Mucosa of descending colon (tissue), 3 donors: ENCODE data around the gene IKBKE. TPM values are rescaled to one million over a fixed set of nuclear protein-coding genes. Genes with fewer than 3 reads are reported as not detected.

ENCODE experiments used
- ATAC-seq: fragments of 200-7000 bp; cut with Tn5 transposase; one replicate; pipeline ENCODE4 v1.9.1; 2020; ENCODE audit warnings: mild to moderate bottlenecking, moderate library complexity
- DNase-seq, 3 donors: peaks; one replicate each; pipeline ENCODE4 v3.0.0-alpha.2; 2020
- H3K36me3 ChIP-seq: fragments of 200-600 bp; one replicate; pipeline ENCODE4 v1.8.0; 2021; ENCODE audit warnings: low read depth, mild to moderate bottlenecking
- H3K4me1 ChIP-seq: fragments of 200-600 bp; one replicate; pipeline ENCODE4 v1.8.0; 2021; ENCODE audit warnings: low read depth, mild to moderate bottlenecking
- H3K4me3 ChIP-seq: fragments of 200-600 bp; one replicate; pipeline ENCODE4 v1.8.0; 2021; ENCODE audit warnings: mild to moderate bottlenecking
- H3K9me3 ChIP-seq: fragments of 200-600 bp; one replicate; pipeline ENCODE4 v1.8.0; 2021; ENCODE audit warnings: mild to moderate bottlenecking
- intact Hi-C, 2 donors: fragments of 100-400 bp; cut with DNase I in 1 of 2; cut with micrococcal nuclease in 1 of 2; formaldehyde crosslinking; loops; one replicate each; pipeline versions ENCODE4 v1.11.0 to v1.11.1; 2022; cut with DNase I, micrococcal nuclease
- total RNA-seq, 3 donors: library from RNA; stranded (reverse); fragmentation: NEBNext Ultra II Directional in 2 of 3; extraction: Animal tissue kit (Norgen Biotek cat#: 25700) in 2 of 3; gene quantifications; one replicate each; pipeline versions ENCODE4 v1.2.1 to v1.2.4, GENCODE V29; 2021 to 2023
- TF ChIP-seq, protein P1 (sequence below): fragments of 200-600 bp; IDR thresholded peaks from one replicate; pipeline ENCODE4 v1.8.0; 2022; ENCODE audit warnings: antibody characterized with exemption, mild to moderate bottlenecking
- donor health status: DM: no; HTN: no; CAD: no; lungs with moderate emphysema.
- donor health status: DM: no; HTN: no; CAD: no.
- donor health status: DM: no; HTN: yes; CAD: no.

Gene IKBKE
- total RNA-seq, 3 donors from 2014 or later, result 9.7 to 24.7 (median 16.4) TPM

DNA sequence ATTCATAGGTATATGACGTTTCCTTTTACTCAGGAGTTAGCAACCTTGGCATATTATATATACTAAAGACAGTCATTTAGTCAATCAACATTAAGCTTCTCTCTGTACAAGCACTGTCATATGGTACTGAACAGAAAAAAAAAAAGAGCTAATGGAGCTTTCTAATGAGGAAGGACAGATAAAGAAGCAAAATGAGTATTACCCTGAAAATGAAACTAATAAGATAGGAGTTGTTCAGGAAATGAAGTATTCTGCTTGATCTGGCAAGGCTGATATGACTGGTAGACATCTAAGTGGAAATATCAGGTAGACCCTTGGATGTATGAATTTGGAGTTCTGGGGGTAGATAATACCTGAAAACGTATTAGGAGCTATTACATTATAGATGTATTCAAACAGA lies 4.3 kb upstream of the IKBKE start:
- intact Hi-C loops, result no loop called here
- ATAC-seq, result no peak
- TF ChIP-seq, protein P1, sequence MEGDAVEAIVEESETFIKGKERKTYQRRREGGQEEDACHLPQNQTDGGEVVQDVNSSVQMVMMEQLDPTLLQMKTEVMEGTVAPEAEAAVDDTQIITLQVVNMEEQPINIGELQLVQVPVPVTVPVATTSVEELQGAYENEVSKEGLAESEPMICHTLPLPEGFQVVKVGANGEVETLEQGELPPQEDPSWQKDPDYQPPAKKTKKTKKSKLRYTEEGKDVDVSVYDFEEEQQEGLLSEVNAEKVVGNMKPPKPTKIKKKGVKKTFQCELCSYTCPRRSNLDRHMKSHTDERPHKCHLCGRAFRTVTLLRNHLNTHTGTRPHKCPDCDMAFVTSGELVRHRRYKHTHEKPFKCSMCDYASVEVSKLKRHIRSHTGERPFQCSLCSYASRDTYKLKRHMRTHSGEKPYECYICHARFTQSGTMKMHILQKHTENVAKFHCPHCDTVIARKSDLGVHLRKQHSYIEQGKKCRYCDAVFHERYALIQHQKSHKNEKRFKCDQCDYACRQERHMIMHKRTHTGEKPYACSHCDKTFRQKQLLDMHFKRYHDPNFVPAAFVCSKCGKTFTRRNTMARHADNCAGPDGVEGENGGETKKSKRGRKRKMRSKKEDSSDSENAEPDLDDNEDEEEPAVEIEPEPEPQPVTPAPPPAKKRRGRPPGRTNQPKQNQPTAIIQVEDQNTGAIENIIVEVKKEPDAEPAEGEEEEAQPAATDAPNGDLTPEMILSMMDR, result no peak
- no peak overlapping the region for H3K4me3 ChIP-seq
- H3K4me1 ChIP-seq, result peaks cover 15% of the 10 kb centered on the region
- no peaks in the 10 kb centered on the region for H3K9me3 ChIP-seq
- H3K36me3 ChIP-seq, result no peaks in the 10 kb centered on the region
- DNase-seq, result no peak

DNA sequence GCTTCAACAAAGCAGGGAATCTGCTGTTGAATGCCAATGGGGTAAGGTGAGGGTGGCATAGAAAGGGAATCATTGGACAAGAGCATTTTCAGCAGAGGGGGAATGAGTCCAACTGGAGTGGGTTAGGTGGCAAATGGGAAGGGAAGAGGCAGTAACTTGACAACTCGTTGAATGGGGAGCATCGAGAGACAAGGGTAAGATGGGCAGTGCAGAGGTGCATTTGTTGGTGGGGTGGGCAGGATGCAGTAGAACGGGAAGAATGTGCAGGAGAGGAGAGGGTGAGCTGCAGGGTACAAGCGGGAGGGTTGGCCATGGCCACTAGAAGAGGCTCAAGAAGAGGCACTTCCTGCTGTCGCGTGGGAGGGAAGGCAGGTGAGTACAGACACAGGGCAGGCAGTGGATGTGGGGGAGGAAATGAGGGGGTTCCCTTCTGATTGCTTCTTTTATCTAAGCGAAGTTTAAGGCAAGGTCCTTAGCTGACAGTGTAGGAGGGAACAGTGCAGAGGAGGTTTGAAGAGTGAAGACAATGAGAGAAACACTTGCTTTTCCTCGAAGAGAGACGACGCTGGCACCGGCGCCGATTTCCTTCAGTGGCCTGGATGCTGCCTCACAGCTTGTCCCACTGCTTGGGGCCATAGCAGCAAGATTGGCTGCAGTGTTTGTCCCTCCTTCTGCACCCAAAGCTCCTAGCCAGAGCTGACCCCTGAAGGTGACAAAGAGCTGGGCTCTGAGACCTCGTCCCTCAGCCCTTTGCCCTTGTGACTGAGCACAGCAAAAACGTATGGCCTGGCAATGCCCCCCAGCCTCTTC lies 3.2 kb upstream of the IKBKE start:
- intact Hi-C loops, result no loop called here
- DNase-seq (no peak), ATAC-seq (no peak)
- no peaks in the 10 kb centered on the region for H3K36me3 ChIP-seq
- H3K4me1 ChIP-seq, result peaks cover 22% of the 10 kb centered on the region
- H3K4me3 ChIP-seq, result no peak overlapping the region
- no peaks in the 10 kb centered on the region for H3K9me3 ChIP-seq
- TF ChIP-seq, protein P1, result no peak

DNA sequence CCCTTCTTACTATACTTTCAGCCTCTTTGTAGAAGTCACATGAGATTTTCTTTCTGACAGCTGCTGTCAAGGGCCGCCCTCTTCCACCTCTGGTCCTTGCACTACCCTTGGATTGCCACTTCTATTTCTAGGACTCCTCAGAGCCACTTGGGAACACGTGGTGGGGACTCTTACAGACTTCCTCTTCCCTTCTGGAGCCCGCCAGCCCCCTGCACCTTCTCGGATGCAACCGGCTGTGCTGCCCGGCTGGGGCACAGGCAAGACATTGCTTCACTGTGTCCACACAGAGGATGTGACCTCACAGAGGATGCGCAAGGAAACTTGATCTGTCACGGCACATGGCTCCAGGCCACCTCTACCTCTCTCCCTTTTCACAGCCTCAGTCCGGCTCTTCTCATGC lies 2.4 kb upstream of the IKBKE start:
- H3K4me1 ChIP-seq, result peaks cover 22% of the 10 kb centered on the region
- ATAC-seq (no peak), DNase-seq (peak in 1 of 3 donors; percentile 76)
- H3K9me3 ChIP-seq, result no peaks in the 10 kb centered on the region
- H3K4me3 ChIP-seq, result no peak overlapping the region
- intact Hi-C loops, result no loop called here
- TF ChIP-seq, protein P1, result no peak
- H3K36me3 ChIP-seq, result no peaks in the 10 kb centered on the region

DNA sequence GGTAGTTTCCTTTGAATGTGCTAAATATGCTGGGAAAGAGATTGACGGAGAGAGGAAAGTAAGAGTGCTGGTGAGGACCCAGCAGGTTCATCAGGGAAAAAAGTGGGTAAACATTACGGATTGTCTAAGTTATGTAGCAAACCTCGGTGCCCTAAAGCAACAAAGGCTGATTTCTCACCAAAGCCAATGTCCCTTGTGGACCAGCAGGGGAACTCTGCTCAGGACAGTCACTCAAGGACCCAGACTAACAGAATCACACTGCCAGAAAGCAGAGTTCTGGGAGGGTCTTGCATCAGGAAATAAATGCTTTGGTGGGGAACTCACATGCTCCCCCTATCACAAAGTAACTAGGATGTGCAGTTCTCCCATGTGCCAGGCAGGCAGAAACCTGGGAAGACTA lies 1.7 kb upstream of the IKBKE start:
- DNase-seq, result no peak
- peaks cover 22% of the 10 kb centered on the region for H3K4me1 ChIP-seq
- no peak for ATAC-seq

DNA sequence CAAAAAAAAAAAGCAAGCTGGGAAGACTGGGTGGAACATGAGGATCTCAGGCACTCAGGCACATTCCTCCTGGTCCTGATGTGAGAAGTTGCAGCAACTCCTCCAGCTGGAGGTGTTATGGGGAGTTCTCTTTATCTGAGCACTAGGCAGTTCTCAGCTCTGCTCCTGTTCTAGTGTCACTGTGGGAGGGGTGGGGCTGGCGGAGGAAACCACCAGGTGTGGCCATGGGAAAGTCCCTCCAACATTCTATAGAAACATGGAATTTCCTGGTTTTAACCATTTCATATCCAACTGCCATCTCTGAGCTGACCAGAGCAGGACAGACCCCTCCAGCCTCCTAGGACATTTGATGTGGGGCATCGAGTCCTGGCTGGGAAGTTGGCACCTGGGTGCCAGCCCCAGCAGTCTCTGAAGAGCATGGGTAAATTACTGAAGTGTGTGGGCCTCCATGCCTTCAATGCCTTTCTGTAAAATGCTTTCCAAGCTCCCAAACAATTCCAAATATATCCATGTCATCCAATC lies 804 bp upstream of the IKBKE start:
- H3K9me3 ChIP-seq, result no peaks in the 10 kb centered on the region
- H3K4me1 ChIP-seq, result peaks cover 22% of the 10 kb centered on the region
- H3K4me3 ChIP-seq, result no peak overlapping the region
- H3K36me3 ChIP-seq, result no peaks in the 10 kb centered on the region
- TF ChIP-seq, protein P1, result no peak
- peak; percentile 72 to 78 (median 77) for DNase-seq
- intact Hi-C loops, result no loop called here
- ATAC-seq, result peak; percentile 75

More for the DNA sequence above, 1.7 kb upstream of the IKBKE start:
- intact Hi-C loops, result no loop called here
- TF ChIP-seq, protein P1, result no peak
- no peaks in the 10 kb centered on the region for H3K36me3 ChIP-seq
- no peak overlapping the region for H3K4me3 ChIP-seq
- no peaks in the 10 kb centered on the region for H3K9me3 ChIP-seq
